Measurements from ENCODE around the gene AVL9. TPM values are rescaled to one million over a fixed set of nuclear protein-coding genes. Genes with fewer than 3 reads are reported as not detected.

AVL9 gene
- total RNA-seq, 1 experiment from 2014 or later: 35.3 TPM

DNA sequence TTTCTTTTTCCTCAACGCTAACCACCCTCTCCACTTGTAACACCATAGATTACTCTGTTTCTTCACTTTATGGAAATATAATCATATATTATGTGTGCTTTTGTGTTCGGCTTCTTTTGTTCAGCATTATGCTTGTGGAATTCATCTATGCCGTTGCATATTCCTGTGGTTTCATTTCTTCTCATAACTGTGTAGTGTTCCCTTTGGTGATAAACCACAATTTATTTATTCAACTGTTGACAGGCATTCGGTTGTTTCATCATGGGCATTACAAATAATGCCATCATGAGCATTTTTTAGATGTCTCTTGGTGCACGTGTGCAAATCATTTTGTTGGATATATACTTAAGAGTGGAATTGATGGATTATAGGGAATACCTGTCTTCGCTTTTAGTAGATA, 12.1 kb downstream of the AVL9 start:
- no peak overlapping the region for H3K4me3 ChIP-seq (ENCODE audit: insufficient read depth, low read depth, low read length)
- no peaks in the 10 kb centered on the region for H3K36me3 ChIP-seq (replicated peaks; ENCODE audit: control insufficient read depth, insufficient read depth, low read length)
- DNase-seq: no peak
- H3K27me3 ChIP-seq (ENCODE audit: control insufficient read depth, insufficient read depth, low read length): no peaks in the 10 kb centered on the region

DNA sequence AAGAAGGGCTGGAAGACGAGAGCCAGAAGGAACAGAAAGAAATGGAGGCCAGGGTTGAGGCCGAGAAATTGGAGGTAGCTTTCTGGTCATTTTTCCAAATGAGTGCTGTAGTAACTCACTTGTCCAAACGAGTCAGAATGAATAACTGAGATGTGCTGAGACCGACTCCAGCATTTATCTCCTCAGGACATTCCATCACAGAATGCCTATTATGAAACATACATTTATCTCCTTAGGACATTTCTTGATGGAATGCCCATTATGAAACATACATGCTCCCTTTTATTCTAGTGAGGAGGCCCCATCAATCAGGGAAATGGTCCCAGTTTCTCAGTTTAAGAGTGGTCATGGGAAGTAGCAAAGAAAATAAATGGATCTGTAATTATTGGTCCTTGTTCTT, 16.5 kb downstream of the AVL9 start:
- H3K36me3 ChIP-seq (replicated peaks; ENCODE audit: control insufficient read depth, insufficient read depth, low read length): no peaks in the 10 kb centered on the region
- DNase-seq: no peak
- H3K4me3 ChIP-seq (ENCODE audit: insufficient read depth, low read depth, low read length): no peak overlapping the region
- no peaks in the 10 kb centered on the region for H3K27me3 ChIP-seq (ENCODE audit: control insufficient read depth, insufficient read depth, low read length)

- Histone ChIP-seq H3K27me3 (ENCODE audit: control insufficient read depth, insufficient read depth, low read length) (no peaks in the 10 kb centered on the region; the same call in 1 of the 2 replicates), H3K36me3 (replicated peaks; ENCODE audit: control insufficient read depth, insufficient read depth, low read length) (no peaks in the 10 kb centered on the region), H3K4me3 (ENCODE audit: insufficient read depth, low read depth, low read length) (no peak overlapping the region)
- DNase-seq: no peak
Measured at GRCh38 chr7:32513210-32513609, 17.9 kb downstream of the AVL9 start.

DNA sequence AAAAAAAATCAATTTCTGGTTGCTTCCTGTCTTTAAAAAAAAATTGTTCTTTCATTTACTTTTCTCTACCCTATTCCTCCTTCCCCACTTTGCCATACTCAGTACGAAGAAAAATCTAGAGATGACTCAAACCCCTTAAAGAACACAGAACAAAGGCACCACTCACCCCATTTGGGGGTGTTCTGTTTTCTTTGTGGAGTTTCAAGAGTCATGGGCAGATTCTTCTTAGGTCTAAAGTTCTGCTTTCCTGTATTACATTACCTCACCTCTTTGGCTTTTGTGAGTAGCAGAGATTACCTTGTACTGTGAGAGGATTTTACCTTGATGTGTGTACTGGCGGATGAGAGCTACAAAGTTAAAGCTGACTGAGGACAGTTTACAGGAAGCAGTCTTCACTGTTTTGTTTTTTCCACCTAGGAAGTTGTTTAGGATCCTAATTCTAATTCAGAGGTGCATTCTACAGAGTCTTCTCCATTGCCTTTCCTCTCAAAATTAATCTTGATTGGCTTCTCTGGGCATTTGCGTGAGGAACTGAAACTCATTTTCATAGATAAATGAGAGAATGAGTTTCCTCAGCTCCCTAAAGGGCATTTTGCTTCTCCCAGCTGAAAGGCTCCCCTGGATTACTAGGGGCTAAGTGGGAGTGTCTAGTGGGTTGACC, 20.7 kb downstream of the AVL9 start:
- DNase-seq: no peak
- Histone ChIP-seq H3K36me3 (replicated peaks; ENCODE audit: control insufficient read depth, insufficient read depth, low read length) (no peaks in the 10 kb centered on the region; the same call in 1 of the 2 replicates), H3K27me3 (ENCODE audit: control insufficient read depth, insufficient read depth, low read length) (no peaks in the 10 kb centered on the region; the same call in 1 of the 2 replicates), H3K4me3 (ENCODE audit: insufficient read depth, low read depth, low read length) (no peak overlapping the region)

GRCh38 chr7:32516551-32517100, 21.3 kb downstream of the AVL9 start:
- Histone ChIP-seq H3K4me3 (ENCODE audit: insufficient read depth, low read depth, low read length) (no peak overlapping the region), H3K36me3 (replicated peaks; ENCODE audit: control insufficient read depth, insufficient read depth, low read length) (no peaks in the 10 kb centered on the region; the same call in 1 of the 2 replicates), H3K27me3 (ENCODE audit: control insufficient read depth, insufficient read depth, low read length) (no peaks in the 10 kb centered on the region; the same call in 1 of the 2 replicates)
- no peak for DNase-seq

GRCh38 chr7:32518534-32519140, 23.3 kb downstream of the AVL9 start:
- Histone ChIP-seq H3K36me3 (replicated peaks; ENCODE audit: control insufficient read depth, insufficient read depth, low read length) (no peaks in the 10 kb centered on the region; the same call in 1 of the 2 replicates), H3K27me3 (ENCODE audit: control insufficient read depth, insufficient read depth, low read length) (no peaks in the 10 kb centered on the region; the same call in 1 of the 2 replicates), H3K4me3 (ENCODE audit: insufficient read depth, low read depth, low read length) (no peak overlapping the region)
- DNase-seq: no peak

- Histone ChIP-seq H3K27me3 (ENCODE audit: control insufficient read depth, insufficient read depth, low read length) (no peaks in the 10 kb centered on the region; the same call in 1 of the 2 replicates), H3K4me3 (ENCODE audit: insufficient read depth, low read depth, low read length) (no peak overlapping the region), H3K36me3 (replicated peaks; ENCODE audit: control insufficient read depth, insufficient read depth, low read length) (no peaks in the 10 kb centered on the region; the same call in 1 of the 2 replicates)
- DNase-seq: no peak
Measured at GRCh38 chr7:32519763-32520162, 24.5 kb downstream of the AVL9 start.

DNA sequence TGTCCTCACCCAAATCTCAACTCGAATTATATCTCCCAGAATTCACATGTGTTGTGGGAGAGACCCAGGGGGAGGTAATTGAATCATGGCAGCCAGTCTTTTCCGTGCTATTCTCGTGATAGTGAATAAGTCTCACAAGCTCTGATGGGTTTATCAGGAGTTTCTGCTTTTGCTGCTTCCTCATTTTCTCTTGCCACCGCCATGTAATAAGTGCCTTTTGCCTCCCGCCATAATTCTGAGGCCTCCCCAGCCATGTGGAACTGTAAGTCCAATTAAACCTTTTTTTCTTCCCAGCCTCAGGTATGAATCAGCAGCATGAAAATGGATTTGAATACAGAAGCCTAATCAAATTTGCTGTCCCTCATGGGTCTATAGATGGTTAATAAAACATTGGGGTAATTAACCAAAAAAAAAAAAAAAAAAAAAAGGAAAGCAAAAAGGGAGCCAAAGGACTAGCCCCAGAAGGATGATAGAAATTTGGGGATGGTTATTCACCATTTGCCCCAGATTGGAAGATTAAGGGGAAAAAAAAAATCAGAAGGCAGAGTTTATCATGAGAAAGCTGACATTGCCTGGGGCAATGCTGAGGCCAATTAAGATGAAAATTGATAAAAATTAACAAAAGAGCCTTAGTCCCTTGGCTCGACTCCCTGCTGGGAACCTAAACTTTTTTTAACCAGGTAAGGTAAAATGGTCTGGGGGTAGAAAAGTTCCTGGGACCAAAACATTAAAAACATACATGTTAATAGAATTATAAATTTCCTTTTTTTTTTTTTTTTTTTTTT, 27.6 kb downstream of the AVL9 start:
- DNase-seq: no peak
- Histone ChIP-seq H3K4me3 (ENCODE audit: insufficient read depth, low read depth, low read length) (no peak overlapping the region), H3K27me3 (ENCODE audit: control insufficient read depth, insufficient read depth, low read length) (no peaks in the 10 kb centered on the region; the same call in 1 of the 2 replicates), H3K36me3 (replicated peaks; ENCODE audit: control insufficient read depth, insufficient read depth, low read length) (no peaks in the 10 kb centered on the region; the same call in 1 of the 2 replicates)

GRCh38 chr7:32524631-32525030, 29.3 kb downstream of the AVL9 start:
- H3K27me3 ChIP-seq (ENCODE audit: control insufficient read depth, insufficient read depth, low read length): no peaks in the 10 kb centered on the region
- no peak for DNase-seq
- H3K36me3 ChIP-seq (replicated peaks; ENCODE audit: control insufficient read depth, insufficient read depth, low read length): no peaks in the 10 kb centered on the region; the same call in 1 of the 2 replicates
- no peak overlapping the region for H3K4me3 ChIP-seq (ENCODE audit: insufficient read depth, low read depth, low read length)

DNA sequence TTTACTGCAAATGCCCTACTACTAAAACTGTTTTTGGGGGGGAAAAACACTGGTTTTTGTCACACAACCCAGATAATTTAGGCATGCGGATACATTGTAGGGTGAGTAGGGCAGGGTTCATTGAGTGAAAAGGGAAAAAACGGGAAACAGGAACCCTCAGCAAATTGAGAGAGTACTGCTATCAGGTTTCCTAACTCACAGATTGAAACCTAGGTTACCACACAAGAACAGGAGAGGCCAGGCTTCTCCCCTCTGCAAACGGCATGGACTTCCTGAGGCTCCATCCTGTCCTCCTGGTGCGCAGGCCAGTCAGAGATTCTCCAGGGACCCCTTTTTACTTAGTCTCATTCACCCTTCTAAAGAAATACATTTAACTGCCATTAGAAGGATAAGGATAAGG, 30.6 kb downstream of the AVL9 start:
- Histone ChIP-seq H3K4me3 (ENCODE audit: insufficient read depth, low read depth, low read length) (no peak overlapping the region), H3K27me3 (ENCODE audit: control insufficient read depth, insufficient read depth, low read length) (no peaks in the 10 kb centered on the region), H3K36me3 (replicated peaks; ENCODE audit: control insufficient read depth, insufficient read depth, low read length) (no peaks in the 10 kb centered on the region)
- no peak for DNase-seq

- Histone ChIP-seq H3K27me3 (ENCODE audit: control insufficient read depth, insufficient read depth, low read length) (no peaks in the 10 kb centered on the region), H3K4me3 (ENCODE audit: insufficient read depth, low read depth, low read length) (no peak overlapping the region), H3K36me3 (replicated peaks; ENCODE audit: control insufficient read depth, insufficient read depth, low read length) (no peaks in the 10 kb centered on the region)
- peak; percentile 23 for DNase-seq
Measured at GRCh38 chr7:32531402-32531801, 36.1 kb downstream of the AVL9 start.

GRCh38 chr7:32532086-32532485, 36.8 kb downstream of the AVL9 start:
- no peak overlapping the region for H3K4me3 ChIP-seq (ENCODE audit: insufficient read depth, low read depth, low read length)

GRCh38 chr7:32532716-32533115, 37.4 kb downstream of the AVL9 start:
- Histone ChIP-seq H3K4me3 (ENCODE audit: insufficient read depth, low read depth, low read length) (no peak overlapping the region), H3K36me3 (replicated peaks; ENCODE audit: control insufficient read depth, insufficient read depth, low read length) (no peaks in the 10 kb centered on the region), H3K27me3 (ENCODE audit: control insufficient read depth, insufficient read depth, low read length) (no peaks in the 10 kb centered on the region)
- DNase-seq: no peak

More at GRCh38 chr7:32532086-32532485, 36.8 kb downstream of the AVL9 start:
- no peaks in the 10 kb centered on the region for H3K36me3 ChIP-seq (replicated peaks; ENCODE audit: control insufficient read depth, insufficient read depth, low read length)
- no peak for DNase-seq
- no peaks in the 10 kb centered on the region for H3K27me3 ChIP-seq (ENCODE audit: control insufficient read depth, insufficient read depth, low read length)

GRCh38 chr7:32533276-32534029, 38.2 kb downstream of the AVL9 start:
- no peaks in the 10 kb centered on the region for H3K27me3 ChIP-seq (ENCODE audit: control insufficient read depth, insufficient read depth, low read length)
- no peaks in the 10 kb centered on the region for H3K36me3 ChIP-seq (replicated peaks; ENCODE audit: control insufficient read depth, insufficient read depth, low read length)
- DNase-seq: no peak
- no peak overlapping the region for H3K4me3 ChIP-seq (ENCODE audit: insufficient read depth, low read depth, low read length)
